HepG2 (cell line): ENCODE measurements around the gene SNX6. TPM values are rescaled to one million over a fixed set of nuclear protein-coding genes. Genes with fewer than 3 reads are reported as not detected.
"Not testable (repeated sequence)": the region's sequence is repeated elsewhere in the genome, so short reads cannot be mapped to it uniquely, and the experiment has no call there.

Source experiments
- ASH2L ChIP-seq: fragments of 300-600, 200-600 bp; sonication (generic); IDR thresholded peaks from 2 replicates; pipeline ENCODE4 v1.7.0; 2017; ENCODE audit warnings: low read depth, mild to moderate bottlenecking, moderate library complexity, mixed read lengths, low read length; ENCODE audit not compliant: insufficient read length
- CREM ChIP-seq, 2 experiments: sonication (generic) in 1 of 2; formaldehyde crosslinking in 1 of 2; IDR thresholded peaks; 2 replicates each; pipeline versions ENCODE4 v1.4.0 to v1.6.1; 2016 to 2020; ENCODE audit warnings: antibody characterized with exemption in 1 of 2, mild to moderate bottlenecking in 1 of 2, missing genetic modification reagents in 1 of 2
- DMAP1 ChIP-seq: IDR thresholded peaks from 2 replicates; pipeline ENCODE4 v1.6.1; 2016
- ELF1 ChIP-seq: sonication (generic); formaldehyde crosslinking; IDR thresholded peaks from 2 replicates; pipeline ENCODE4 v1.4.0; 2020; ENCODE audit warnings: missing genetic modification reagents
- FOXA1 ChIP-seq, 2 experiments: fragments of 450-650 bp in 1 of 2; sonication (generic) in 1 of 2; formaldehyde crosslinking in 1 of 2; IDR thresholded peaks; 2 replicates each; pipeline versions ENCODE4 v1.4.0 to v1.6.1; 2016 to 2020; ENCODE audit warnings: missing genetic modification reagents in 1 of 2
- GATAD2A ChIP-seq: IDR thresholded peaks from 2 replicates; pipeline ENCODE4 v1.6.1; 2016
- HDAC2 ChIP-seq: sonication (generic); formaldehyde crosslinking; IDR thresholded peaks from 2 replicates; pipeline ENCODE4 v1.4.0; 2020; ENCODE audit warnings: missing genetic modification reagents
- HNF4G ChIP-seq, 2 experiments: sonication (generic) in 1 of 2; formaldehyde crosslinking in 1 of 2; IDR thresholded peaks; 2 replicates each; pipeline versions ENCODE4 v1.4.0 to v1.6.1; 2011 to 2020; ENCODE audit warnings: borderline replicate concordance in 2 of 2, low read depth in 2 of 2, mild to moderate bottlenecking in 2 of 2, low read length in 1 of 2, missing genetic modification reagents in 1 of 2, moderate library complexity in 1 of 2
- IKZF5 ChIP-seq: IDR thresholded peaks from 2 replicates; pipeline ENCODE4 v1.6.1; 2018; ENCODE audit warnings: missing genetic modification reagents, mild to moderate bottlenecking, missing compliant biosample characterization
- KLF16 ChIP-seq, 2 experiments: sonication (generic) in 1 of 2; formaldehyde crosslinking in 1 of 2; IDR thresholded peaks; 2 replicates each; pipeline versions ENCODE4 v1.6.1 to v1.8.0; 2016 to 2023; ENCODE audit warnings: missing genetic modification reagents in 2 of 2, missing compliant biosample characterization in 1 of 2
- MED1 ChIP-seq: sonication (generic); formaldehyde crosslinking; IDR thresholded peaks from 2 replicates; pipeline ENCODE4 v1.4.0; 2020; ENCODE audit warnings: missing genetic modification reagents
- MIER3 ChIP-seq: IDR thresholded peaks from 2 replicates; pipeline ENCODE4 v1.6.1; 2016; ENCODE audit warnings: missing compliant biosample characterization, borderline replicate concordance
- PRDM10 ChIP-seq: sonication (generic); formaldehyde crosslinking; IDR thresholded peaks from 2 replicates; pipeline ENCODE4 v1.4.0; 2020; ENCODE audit warnings: low read depth, missing genetic modification reagents
- RARA ChIP-seq: IDR thresholded peaks from 2 replicates; pipeline ENCODE4 v1.6.1; 2016; ENCODE audit warnings: missing genetic modification reagents, missing compliant biosample characterization
- SAP130 ChIP-seq: IDR thresholded peaks from 2 replicates; pipeline ENCODE4 v1.6.1; 2016; ENCODE audit warnings: low read depth
- SOX13 ChIP-seq, 3 experiments: fragments of 450-650 bp in 1 of 3; sonication (generic) in 1 of 3; formaldehyde crosslinking in 1 of 3; IDR thresholded peaks in 2 of 3; conservative IDR thresholded peaks in 1 of 3; 2 replicates each; pipeline versions ENCODE4 v1.5.0 to v1.6.1; 2016 to 2020; ENCODE audit warnings: antibody characterized with exemption in 1 of 3, mild to moderate bottlenecking in 1 of 3, missing compliant biosample characterization in 1 of 3, missing genetic modification reagents in 1 of 3, moderate library complexity in 1 of 3
- SP5 ChIP-seq: IDR thresholded peaks from 2 replicates; pipeline ENCODE4 v1.6.1; 2016; ENCODE audit warnings: low read depth, borderline replicate concordance
- THRA ChIP-seq: sonication (generic); formaldehyde crosslinking; IDR thresholded peaks from 2 replicates; pipeline ENCODE4 v1.4.0; 2020; ENCODE audit warnings: missing genetic modification reagents, borderline replicate concordance
- ZNF614 ChIP-seq: IDR thresholded peaks from 2 replicates; pipeline ENCODE4 v1.6.1; 2018; ENCODE audit warnings: missing biosample characterization, missing genetic modification reagents, inconsistent platforms, borderline replicate concordance
- ZNF629 ChIP-seq: sonication (generic); formaldehyde crosslinking; conservative IDR thresholded peaks from 2 replicates; pipeline ENCODE4 v1.5.0; 2020; ENCODE audit warnings: missing genetic modification reagents
- ZNF644 ChIP-seq: IDR thresholded peaks from 2 replicates; pipeline ENCODE4 v1.6.1; 2016; ENCODE audit warnings: low read depth
- ZNF652 ChIP-seq: IDR thresholded peaks from 2 replicates; pipeline ENCODE4 v1.6.1; 2016; ENCODE audit warnings: low read depth, borderline replicate concordance
- polyA plus RNA-seq, 8 experiments: library from polyadenylated mRNA; depleted of rRNA in 3 of 8; stranded (reverse) in 7 of 8; unstranded in 1 of 8; fragments of >200 nt; fragmentation: Illumina TruSeq in 4 of 8; extraction: Trizol in 4 of 8; gene quantifications; 2 replicates each; pipeline versions ENCODE4 v1.2.1 to v1.2.3, GENCODE V29; 2011 to 2016; ENCODE audit warnings: low read depth in 4 of 8, missing spikeins in 1 of 8, mixed read lengths in 1 of 8; ENCODE audit not compliant: insufficient read depth in 1 of 8
- total RNA-seq, 5 experiments: library from RNA; depleted of rRNA; stranded (reverse); fragments of >200 nt; fragmentation: Illumina TruSeq; extraction: Trizol; gene quantifications; 2 replicates each; pipeline ENCODE4 v1.2.3, GENCODE V29; 2016; ENCODE audit warnings: low read depth in 1 of 5

Gene SNX6
- total and polyA plus RNA-seq, 2 of the 13 experiments (the other 11 are each of a cell fraction or from before 2014, with no cell fraction given), result 92.3 to 169 TPM

GRCh38 chr14:34562037-34562775 lies 67.7 kb downstream of the SNX6 start (continued):
- TF ChIP-seq FOXA1 (IDR thresholded peaks at IDR 0.05); HNF4G (CRISPR knock-in tag; IDR thresholded peaks at IDR 0.05; ENCODE audit: borderline replicate concordance, low read depth); CREM (CRISPR knock-in tag; IDR thresholded peaks at IDR 0.05); SOX13 (IDR thresholded peaks at IDR 0.05): not testable (repeated sequence)
- TF ChIP-seq FOXA1 (CRISPR knock-in tag; IDR thresholded peaks at IDR 0.05) (peak; percentile 29; the same call in 1 of the 2 replicates), ZNF652 (peak; percentile 35; the same call in 1 of the 2 replicates), THRA (peak; percentile 56; the same call in 1 of the 2 replicates), ZNF629 (CRISPR knock-in tag) (0 out of 2 replicates have a peak, but pooled peaks have one; percentile 14), ZNF614 (CRISPR knock-in tag) (0 out of 2 replicates have a peak, but pooled peaks have one; percentile 44), HNF4G (IDR thresholded peaks at IDR 0.05; ENCODE audit: borderline replicate concordance, low read depth, low read length) (peak; percentile 51; the same call in 1 of the 2 replicates), MED1 (peak; percentile 68), SP5 (CRISPR knock-in tag) (0 out of 2 replicates have a peak, but pooled peaks have one; percentile 23), PRDM10 (CRISPR knock-in tag) (0 out of 2 replicates have a peak, but pooled peaks have one; percentile 30), CREM (IDR thresholded peaks at IDR 0.05) (peak; percentile 29; the same call in 1 of the 2 replicates), RARA (CRISPR knock-in tag) (peak; percentile 83), IKZF5 (0 out of 2 replicates have a peak, but pooled peaks have one; percentile 38), SOX13 (CRISPR knock-in tag; conservative IDR thresholded peaks at IDR 0.05 in 1 of 2, IDR thresholded peaks at IDR 0.05 in 1 of 2) (peak in 1 of 2 experiments; percentile 82; a peak in 2 of 4 replicates), KLF16 (CRISPR knock-in tag; IDR thresholded peaks at IDR 0.05) (0 out of 4 replicates have a peak, but pooled peaks of 1 of the 2 experiments have one; percentile 32), ASH2L (peak; percentile 61), DMAP1 (CRISPR knock-in tag) (peak; percentile 25; the same call in 1 of the 2 replicates), ELF1 (CRISPR knock-in tag) (peak; percentile 24; the same call in 1 of the 2 replicates), HDAC2 (CRISPR knock-in tag) (0 out of 2 replicates have a peak, but pooled peaks have one; percentile 44), SAP130 (CRISPR knock-in tag) (peak; percentile 82), MIER3 (CRISPR knock-in tag) (peak; percentile 75; the same call in 1 of the 2 replicates), GATAD2A (peak; percentile 68), ZNF644 (CRISPR knock-in tag) (0 out of 2 replicates have a peak, but pooled peaks have one; percentile 17)
